Measurements from ENCODE around the gene SIX5.

GRCh38 chr19:45817725-45818301, 48.8 kb upstream of the SIX5 start:
- TF ChIP-seq CTCF (IDR thresholded peaks at IDR 0.05; ENCODE audit: low read depth, low read length, poor library complexity, severe bottlenecking) (no peak), EZH2phosphoT487 (IDR thresholded peaks at IDR 0.05; ENCODE audit: borderline replicate concordance, low read length) (no peak)
